Stimulated activated CD4-positive, alpha-beta T cell treated with anti-CD3 and anti-CD28 coated beads, TNF-alpha, amount 100 ng/mL, for 24 hours (primary cell): ENCODE measurements around the gene GGT5.
"Not testable (repeated sequence)": the region's sequence is repeated elsewhere in the genome, so short reads cannot be mapped to it uniquely, and the experiment has no call there.

ENCODE experiments used
- DNase-seq, 3 experiments: peaks; one replicate each; pipeline ENCODE4 v3.0.0-alpha.2; 2020; ENCODE audit warnings: low read depth in 3 of 3

Gene GGT5

DNA sequence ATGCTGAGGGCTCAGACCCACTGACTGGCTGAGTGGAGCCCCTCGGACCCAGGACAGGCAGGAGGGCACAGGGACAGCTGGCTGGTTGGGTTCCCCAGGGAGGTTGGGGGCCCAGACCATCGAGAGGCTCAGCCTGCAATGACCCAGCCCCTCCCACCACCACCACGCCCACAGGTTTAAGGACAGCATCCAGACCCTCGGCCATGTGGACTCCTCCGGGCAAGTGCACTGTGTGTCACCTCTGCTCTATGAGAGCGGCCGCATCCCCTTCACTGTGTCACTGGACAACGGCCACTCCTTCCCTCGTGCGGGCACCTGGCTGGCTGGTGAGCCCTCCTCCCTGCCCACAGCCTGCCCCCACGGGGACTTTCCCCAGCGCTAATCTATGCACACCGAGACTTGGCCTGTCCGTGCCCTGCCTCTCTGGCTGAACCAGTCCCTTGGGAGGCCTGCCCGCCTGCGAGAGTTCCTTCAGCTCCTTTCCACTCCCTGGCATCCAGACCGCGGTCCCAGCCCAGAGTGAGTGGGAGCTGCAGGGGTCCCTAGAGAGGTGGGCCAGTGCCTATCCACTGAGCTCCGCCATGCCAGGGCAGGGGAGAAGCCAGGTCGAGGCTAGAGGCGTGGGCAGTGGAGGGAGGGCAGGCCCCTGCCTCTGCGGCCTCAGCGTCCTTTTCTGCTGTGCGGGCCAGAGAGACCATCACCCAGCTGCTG lies 61.4 kb downstream of the GGT5 start:
- no peak for DNase-seq

DNA sequence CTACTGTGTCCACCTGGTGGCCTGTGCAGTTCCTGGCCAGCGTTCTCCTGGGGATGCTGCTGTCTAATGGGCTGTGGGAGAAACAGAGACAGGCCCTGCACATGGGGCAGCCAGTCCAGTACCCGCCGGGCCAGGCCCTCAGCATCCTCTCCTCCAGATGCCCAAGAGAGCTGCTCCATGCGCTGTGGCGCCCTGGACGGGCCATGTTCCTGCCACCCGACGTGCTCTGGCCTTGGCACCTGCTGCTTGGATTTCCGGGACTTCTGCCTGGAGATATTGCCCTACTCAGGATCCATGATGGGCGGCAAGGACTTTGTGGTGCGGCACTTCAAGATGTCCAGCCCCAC lies 62.0 kb downstream of the GGT5 start:
- not testable (repeated sequence) for DNase-seq

DNA sequence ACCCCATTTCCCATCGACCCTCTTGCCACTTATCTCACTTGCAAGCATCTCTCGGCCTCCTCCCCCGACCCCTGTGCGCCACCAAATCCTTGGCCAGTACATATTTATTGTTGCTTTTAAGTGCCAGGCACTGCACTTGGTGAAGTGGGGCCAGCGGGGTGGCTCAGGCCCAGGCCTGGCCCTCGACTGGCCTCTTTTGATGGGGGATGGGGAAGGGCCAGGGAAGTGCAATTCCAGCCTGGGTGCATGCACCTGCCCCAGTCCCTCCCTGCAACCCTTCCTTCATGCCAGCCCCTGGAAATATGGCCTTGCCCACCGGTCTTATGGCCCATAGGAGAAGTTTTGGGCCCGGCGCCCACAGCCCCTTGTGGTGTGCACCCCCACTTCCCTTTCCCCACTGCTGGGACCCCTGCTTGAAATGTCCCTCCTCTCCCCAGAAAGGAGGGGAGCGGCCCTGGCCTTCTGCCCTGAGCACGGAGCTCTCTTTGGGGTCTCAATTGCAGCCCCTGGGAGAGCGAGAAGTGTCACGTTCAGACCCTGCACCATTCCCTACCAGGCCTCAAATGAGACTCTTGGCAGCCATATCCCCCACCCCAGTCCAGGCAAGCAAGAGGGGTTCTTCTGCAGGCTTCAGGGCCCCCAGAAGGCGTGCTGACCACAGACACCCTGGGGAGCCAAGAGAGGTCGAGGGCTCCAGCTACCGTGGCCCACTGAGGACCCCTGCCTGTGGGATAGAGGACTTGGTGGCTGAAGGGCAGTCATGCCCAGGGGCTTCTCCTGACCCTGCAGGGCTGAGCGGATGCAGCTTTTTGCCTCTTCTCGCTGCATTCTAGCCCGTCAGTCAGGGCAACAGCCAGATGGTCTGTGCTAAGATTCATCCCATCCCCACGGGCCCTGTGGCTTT lies 62.6 kb downstream of the GGT5 start:
- no peak for DNase-seq

DNA sequence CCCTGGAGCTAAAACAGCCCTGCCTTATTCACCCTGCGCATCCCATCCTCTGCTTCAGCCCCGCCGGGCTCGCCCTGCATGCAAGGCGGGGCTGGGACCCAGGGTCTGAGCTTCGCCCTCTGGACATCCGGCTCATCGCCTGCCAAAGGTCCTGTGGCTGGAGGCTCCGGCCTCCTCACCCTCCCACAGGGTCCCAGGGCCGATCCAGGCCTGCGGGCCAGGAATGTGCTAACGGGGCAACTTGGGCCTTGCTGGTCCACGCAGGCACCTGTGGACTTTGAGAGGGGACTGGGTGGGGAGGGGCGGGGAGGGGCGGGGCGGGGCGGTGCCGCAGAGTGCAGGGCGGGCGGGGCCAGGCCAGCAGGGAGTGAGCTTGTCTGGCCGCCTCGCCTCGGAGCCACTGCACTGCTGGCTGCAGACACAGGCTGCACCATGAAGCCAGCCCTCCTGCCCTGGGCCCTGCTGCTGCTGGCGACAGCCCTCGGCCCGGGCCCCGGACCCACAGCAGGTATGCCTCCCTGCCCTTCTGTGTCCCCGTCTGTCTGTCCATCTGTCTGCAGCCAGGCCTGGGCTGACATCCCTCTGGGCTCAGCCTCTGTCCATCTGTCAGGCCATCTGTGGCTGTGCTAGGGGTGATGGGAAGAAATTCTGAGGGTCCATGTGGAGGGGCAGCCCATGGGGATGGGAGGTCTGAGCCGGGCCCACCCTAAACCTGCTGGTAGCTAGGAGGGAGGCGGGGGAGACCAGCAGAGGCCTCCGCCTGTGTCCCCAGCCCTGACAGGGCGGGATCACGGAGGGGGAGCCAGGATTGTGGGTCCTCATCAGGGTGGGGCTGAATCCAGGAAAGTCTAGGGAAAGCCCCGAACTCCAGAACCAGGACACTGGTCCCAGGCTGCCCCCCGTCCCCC lies 63.5 kb downstream of the GGT5 start, which contains the start of gene SUSD2:
Gene SUSD2, plus strand, starts transcription at position 400 of the 908 bp plus-strand sequence. Its CDS starts 33 bp downstream, at position 433.
- no peak for DNase-seq

- no peak for DNase-seq
Observed at GRCh38 chr22:24180316-24181087, 64.4 kb downstream of the GGT5 start.

GRCh38 chr22:24179478-24180210 lies 65.2 kb downstream of the GGT5 start:
- DNase-seq, result no peak

DNA sequence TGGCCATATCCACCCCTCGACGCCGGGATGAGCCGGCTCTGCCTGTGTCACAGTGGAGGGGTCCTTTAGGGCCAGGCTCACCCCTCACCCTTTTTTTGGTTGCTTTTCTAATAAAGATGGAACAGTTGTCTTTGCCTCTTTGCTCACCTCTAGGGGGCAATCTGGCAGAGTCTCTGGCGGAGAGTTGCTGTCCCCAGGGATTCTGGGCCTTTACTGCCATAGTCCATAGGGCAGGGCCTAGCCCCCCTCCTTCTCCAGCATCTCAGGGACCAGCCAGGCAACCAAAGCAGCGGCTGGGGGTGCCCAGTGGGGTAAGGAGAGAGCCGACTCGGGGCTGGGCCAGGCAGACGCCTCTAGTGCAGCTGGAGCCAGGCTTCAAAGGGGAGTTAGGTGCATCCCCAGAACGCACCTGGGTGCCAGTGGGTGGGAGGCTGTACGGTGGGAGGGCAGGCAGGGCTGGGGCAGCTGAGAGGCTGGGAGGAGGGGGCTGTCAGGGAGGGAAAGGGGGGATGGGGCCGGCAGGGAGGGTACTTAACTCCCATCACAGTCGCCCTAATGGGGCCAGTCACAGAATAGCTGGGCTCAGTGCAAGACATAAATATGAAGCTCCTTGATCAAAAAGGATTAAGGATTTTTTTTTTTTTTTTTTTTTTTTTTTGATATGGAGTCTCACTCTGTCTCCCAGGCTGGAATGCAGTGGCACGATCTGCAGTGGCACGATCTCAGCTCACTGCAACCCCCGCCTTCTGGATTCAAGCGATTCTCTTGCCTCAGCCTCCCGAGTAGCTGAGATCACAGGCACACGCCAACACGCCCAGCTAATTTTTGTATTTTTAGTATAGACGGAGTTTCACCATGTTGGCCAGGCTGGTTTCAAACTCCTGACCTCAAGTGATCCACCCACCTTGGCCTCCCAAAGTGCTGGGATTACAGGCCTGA lies 66.1 kb downstream of the GGT5 start:
- no peak for DNase-seq

DNA sequence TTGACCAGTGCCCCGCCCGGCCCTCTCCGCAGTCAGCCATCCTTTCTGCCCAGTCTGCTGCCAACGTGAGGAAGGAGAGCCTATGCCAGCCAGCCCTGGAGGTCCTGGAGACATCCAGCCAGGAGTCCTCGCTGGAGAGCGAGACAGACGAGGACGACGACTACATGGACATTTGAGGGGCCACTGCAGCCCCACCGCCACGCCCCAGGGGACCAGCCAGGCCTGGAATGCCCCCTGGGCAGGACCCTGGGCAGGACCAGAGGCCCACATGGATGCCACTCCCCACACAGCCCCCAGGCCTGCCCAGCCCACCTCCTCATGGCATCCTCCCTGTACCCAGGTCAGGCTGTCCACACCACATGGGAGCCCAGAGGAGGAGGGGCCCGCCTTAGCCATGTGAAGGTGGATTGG lies 66.9 kb downstream of the GGT5 start:
- DNase-seq, result no peak

DNA sequence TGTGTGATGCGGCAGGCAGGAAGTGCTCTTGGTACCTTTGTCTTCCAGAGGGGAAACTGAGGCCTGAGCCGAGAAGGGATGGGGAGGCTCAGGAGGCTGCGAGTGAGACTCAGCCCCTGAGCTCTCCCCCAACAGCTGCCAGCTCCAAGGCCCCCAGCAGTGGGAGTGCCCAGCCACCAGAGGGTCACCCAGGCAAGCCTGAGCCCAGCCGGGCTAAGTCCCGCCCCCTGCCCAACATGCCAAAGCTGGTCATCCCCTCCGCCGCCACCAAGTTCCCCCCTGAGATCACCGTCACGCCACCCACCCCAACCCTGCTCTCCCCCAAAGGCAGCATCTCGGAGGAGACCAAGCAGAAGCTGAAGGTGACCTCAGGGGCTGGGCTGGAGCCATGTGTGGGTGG lies 67.4 kb downstream of the GGT5 start:
- DNase-seq, result no peak

- DNase-seq, result no peak
Observed at GRCh38 chr22:24177045-24177444, 67.8 kb downstream of the GGT5 start.

GRCh38 chr22:24176630-24177029 lies 68.3 kb downstream of the GGT5 start:
- DNase-seq, result no peak

- DNase-seq, result no peak
Observed at GRCh38 chr22:24176040-24176439, 68.8 kb downstream of the GGT5 start.

- DNase-seq, result peak; percentile 30 to 59 (median 34)
Observed at GRCh38 chr22:24175160-24175808, 69.6 kb downstream of the GGT5 start.

- DNase-seq, result no peak
Observed at GRCh38 chr22:24171822-24172221, 73.1 kb downstream of the GGT5 start.

DNA sequence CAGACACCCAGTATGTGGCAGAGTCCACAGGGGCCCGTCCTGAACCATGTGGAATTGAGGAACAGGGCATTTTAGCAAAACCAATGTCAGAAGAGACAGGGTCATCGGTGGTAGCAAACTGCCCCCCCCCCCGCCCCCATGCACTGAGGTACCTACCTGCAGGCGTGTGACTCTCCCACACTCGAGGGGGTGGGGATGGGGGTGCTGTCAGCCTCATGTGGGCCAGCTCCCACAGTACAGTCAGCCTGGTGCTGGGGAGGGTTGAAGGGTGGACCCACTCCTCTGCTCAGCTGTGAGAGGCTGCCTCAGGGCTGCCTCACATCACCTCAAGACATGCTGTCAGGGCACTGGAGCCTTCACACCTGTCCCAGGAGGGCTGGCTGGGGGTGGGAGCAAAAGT lies 74.2 kb downstream of the GGT5 start:
- no peak for DNase-seq

DNA sequence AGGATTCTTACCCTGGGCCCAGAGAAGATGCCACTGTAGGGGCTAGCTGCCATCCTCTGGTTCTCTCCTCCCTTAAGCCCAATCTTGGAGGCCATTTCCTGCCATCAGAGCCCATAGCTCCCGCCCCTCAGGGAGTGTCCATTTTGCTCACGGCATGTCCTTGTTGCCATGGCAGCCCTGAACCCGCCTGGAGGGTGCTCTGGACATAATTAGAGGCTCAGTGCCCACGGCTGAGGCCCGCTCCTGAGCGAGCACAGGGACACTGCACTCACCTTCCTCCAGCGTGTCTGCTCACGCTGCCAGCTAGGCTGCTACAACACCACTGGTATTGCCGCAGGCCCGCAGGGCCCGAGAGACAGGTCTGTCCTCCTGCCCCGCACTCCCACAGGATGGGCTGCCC lies 74.7 kb downstream of the GGT5 start:
- no peak for DNase-seq
